Endometrium (tissue), 2 donors: ENCODE results near the gene P3H3.
A peak's percentile ranks its signal among the peaks of the same experiment; 100 is the strongest.
"Not testable (repeated sequence)": the region's sequence is repeated elsewhere in the genome, so short reads cannot be mapped to it uniquely, and the experiment has no call there.

Experiments used
- FAIRE-seq: peaks from 2 replicates; lab custom pipeline; 2012; peaks lifted over from hg19 to GRCh38; lab: Jason Lieb, UNC
- donor health status: control.
- donor health status: control.

The P3H3 gene

DNA sequence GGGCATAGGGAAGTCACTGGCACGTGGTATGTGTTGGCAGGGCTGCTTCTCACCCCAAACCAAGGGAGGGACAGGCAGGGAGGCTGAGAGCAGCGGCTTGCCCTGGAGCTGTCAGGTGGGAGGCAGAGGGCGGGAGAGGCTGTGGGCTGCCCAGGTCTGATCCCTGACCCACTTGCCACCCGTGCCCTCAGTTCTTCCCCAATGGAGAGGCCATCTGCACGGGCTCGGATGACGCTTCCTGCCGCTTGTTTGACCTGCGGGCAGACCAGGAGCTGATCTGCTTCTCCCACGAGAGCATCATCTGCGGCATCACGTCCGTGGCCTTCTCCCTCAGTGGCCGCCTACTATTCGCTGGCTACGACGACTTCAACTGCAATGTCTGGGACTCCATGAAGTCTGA is 17.2 kb downstream of the P3H3 start:
- FAIRE-seq, result no peak

DNA sequence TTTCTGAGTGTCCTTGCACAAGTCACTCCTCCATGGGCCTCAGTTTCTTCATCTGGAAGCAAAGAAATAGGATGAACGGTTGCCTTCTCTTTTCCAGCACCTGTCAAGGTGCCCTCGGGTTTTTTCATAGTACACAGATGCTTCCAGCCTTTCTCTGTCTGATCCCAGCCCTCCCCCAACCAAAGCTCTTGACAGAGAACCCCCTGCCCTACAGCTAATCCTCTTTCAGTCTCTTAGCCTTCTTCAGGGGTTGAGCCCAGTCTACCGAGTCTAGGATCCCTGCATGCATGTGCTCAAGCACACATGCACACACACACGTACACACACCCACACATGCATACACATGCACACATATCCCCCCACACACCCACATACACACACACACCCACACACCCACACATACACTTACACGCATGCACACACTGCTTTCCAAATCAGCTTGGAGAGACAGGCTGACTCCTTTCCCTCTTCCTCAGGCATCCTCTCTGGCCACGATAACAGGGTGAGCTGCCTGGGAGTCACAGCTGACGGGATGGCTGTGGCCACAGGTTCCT is 18.2 kb downstream of the P3H3 start:
- no peak for FAIRE-seq

DNA sequence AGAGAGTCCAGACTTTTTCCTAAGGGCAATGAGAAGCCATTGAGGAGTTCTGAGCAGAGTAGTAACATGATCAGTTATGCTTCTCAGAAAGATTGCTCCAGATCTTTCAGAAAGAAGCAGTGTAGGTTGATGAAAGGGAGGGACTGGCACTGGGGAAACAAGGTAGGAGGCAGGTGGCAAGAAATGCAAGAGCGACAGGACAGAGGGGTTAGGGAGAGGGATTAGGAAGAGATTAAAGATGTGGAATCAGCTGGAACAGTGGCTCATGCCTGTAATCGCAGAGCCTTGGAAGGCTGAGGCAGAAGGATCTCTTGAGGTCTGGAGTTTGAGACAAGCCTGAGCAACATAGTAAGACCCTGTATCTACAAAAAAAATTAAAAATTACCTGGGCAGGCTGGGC is 19.5 kb downstream of the P3H3 start:
- no peak for FAIRE-seq

DNA sequence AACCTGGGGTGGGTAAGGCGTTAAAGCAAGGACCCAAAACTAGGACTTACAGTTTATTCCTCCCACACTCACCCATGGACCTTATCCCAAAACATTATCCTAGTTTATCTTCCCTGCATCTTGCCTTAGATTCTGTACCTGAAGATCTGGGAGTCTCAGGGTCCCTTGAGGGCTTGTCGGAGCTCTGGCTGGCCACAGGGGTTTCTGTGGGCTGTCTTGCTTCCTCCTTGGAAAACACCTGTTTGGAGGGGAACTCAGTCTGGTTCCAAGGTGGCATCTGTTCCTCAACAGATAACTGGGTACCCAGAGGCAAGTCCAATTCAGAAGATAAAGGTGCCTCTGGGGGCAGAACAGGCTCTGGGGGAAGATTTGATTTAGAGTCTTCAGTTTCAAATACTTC is 21.2 kb downstream of the P3H3 start:
- no peak for FAIRE-seq

DNA sequence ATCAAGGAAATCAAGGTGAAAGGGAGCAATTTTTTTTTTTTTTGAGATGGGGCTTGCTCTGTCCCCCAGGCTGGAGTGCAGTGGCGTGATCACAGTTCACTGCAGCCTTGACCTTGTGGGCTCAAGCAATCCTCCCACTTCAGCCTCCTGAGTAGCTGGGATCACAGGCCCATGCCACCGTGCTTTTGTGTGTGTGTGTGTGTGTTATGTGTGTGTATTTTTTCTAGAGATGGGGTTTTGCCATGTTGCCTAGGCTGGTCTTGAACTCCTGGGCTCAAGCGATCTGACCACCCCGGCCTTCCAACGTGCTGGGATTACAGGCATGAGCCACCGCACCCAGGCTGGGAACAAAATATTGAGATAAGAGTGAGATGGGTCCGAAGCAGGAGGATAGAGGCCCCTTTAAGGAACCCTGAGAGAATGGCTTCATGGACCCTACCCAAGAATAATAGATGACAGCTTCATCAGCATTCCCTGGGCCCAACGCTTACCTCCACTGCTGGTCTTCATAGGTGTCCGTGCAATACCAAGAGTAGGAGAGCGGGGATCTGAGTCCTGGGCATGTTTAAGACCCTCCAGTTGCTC is 21.9 kb downstream of the P3H3 start:
- no peak for FAIRE-seq

DNA sequence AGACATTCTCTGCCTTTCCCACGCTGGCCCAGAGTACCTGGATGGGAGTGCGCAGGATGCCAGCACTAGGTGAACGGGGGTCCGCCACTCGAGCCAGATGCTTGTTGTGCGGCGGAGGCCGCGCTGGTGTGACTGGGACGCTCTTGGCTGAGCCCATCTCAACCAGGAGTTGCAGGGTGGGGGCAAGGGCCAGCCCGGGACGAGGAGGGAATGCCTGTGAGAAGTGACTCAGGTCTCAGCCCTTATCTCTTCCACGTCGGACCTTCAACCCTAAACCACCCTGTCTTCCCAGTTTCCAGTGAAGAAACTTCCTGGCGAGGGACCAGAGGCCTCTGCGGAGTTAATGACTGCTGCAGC is 22.6 kb downstream of the P3H3 start:
- no peak for FAIRE-seq

DNA sequence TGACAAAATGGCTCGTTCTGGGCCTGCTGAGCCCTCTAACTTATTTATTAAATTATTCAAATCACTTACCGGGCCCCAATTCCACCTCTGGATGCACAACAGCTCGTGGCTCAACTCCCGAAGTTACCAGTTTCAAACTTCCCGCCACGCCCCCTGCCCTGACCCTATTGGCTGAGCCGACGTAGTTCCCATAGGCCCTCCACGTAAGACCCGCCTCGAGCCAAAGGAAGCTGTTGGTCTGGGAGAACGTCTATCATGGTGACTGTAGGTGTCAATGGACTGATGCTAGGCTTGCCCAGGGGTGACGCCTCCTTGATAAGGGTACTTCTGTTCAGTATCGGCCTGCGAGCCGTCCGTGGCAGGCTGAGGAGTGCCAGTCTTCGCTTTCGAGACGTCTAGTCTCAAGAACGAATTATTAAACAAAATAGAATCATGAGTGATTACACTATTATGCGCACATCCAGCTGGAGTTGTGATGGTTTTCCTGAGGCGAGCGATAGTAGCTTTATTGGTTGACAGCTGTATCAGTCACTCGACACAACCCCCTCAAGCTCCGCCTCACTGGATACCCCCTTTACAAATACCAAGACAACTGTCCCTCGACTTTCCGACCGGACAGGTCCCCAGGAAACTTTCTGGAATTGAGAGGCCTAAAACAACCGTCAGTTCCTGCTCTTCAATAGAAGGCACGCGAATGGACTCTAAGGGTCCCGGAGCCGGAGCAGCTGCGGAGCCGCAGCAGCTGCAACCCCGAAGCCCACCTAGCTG is 23.1 kb downstream of the P3H3 start, which contains the start of gene CDCA3:
TSS of gene CDCA3 (minus strand) at position 134 of the 768 bp plus-strand sequence. CDS start 334 bp downstream, outside the sequence.
- peak; percentile 78 for FAIRE-seq

DNA sequence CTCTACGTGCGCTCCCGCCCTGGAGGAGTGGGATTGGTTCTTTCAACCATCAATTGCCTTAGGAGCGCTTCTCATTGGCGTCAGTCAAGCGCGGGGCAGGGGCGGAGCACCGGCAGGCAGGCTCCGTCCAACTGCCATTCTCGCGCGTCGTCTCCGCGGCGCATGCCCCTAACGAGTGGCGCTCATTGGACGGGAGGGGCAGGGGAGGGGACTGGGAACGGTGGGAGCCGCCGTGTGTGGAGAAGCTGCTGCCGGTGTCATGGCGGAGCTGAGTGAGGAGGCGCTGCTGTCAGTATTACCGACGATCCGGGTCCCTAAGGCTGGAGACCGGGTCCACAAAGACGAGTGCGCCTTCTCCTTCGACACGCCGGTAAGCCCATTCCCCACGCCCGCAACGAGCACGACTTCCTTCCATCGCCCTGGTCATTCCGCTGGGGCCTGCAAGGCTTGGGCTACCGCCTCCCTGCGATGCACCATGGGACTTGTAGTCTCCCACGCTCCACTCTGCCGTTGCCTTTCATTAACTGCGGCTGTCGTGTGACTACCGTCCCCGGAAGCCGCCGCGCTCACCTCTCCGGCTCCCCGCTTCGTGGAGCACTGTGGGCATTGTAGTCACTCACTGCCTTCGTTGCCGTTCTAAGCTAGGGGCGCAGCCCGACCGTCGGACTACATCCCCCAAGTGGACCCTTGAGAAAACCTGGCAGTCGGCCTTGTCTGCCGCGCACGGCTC is 23.9 kb downstream of the P3H3 start, which contains the start of gene USP5:
TSS of gene USP5 (plus strand) at position 230 of the 730 bp plus-strand sequence. CDS start at position 260, 30 bp downstream.
- FAIRE-seq, result peak; percentile 98

DNA sequence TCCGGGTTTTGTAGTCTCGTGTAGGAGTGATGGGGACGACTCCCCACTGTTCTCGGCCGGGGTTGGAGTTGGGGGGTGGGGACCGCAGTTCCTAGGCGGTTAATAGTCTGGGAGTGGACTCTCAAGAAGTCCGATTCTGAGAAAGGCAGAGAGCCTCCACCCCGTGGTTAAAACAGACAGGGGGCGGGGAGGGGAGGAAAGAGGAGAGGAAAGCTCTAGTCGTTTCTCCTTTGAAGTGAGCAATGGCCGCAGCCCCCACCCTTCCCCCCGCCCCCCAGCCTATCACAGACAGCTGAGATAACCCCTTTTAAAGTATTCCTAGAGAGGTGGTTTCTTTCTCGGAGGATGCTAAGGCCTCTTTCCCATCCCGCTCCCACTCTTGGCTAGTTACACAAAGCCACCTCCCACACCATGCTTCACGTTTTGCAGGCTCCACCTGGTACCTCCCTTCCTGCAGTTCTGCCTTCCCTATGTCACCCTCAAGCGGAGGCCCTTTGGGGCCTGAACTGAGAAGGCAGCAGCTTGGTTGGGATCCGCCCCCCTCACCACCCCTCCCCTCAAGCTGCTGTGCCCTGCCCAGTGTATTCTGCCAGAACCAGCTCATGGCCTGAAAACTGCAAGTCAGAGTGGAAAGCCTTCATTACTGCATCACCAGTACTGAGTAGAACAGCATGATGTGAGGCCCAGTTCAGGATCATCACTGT is 24.6 kb downstream of the P3H3 start:
- FAIRE-seq, result no peak

DNA sequence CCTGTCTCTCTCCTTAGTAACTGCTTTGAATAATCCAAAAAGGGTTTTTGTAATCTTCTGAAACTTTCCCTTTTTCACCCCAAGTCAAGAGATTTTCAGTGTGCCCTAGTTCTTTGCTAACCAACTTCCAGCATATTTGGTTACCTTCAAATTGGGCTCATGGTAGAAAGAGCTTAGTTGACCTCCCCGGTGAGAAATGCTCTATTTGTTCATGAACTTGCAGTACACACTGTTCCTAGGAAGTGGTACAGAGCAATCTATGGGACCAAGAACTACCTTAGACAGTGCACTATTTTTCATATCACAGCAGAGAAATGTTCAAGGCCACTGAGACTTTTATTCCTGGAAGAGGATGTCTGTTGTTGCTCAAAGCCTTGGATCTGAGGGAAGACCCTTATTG is 25.4 kb downstream of the P3H3 start:
- no peak for FAIRE-seq

DNA sequence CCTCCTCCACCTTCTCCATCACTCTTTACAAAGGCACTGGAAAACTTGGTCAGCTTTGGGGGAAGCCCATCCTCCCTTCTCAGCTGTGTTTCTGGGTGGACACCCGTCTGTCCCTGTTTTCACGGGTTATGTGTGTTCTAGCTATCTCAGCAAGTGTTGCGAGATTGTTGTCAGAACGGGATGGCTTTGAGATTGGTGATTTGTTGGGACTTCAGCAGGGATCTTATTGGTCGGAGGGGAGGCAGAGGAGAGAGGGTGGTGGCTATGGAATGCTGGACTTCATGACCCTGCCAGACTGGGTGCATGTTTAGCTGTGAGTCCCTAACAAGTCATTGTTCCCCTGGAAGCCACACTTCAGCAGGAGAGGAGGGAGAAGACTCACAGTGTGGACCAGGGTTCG is 25.8 kb downstream of the P3H3 start:
- FAIRE-seq, result no peak

DNA sequence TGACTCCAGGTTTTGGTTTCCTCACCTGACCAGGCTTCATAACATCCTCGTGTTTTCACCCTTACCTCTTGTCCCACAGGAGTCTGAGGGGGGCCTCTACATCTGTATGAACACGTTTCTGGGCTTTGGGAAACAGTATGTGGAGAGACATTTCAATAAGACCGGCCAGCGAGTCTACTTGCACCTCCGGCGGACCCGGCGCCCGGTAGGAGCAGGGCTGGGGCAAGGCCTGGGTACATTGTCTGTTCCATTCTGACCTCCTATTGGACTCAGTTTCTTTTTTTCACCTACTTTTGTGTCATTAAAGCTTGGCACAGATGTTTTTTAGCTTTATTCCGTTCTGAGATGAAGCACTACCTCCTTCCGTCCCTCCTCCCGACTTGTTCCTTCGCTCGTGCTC is 27.1 kb downstream of the P3H3 start:
- no peak for FAIRE-seq

DNA sequence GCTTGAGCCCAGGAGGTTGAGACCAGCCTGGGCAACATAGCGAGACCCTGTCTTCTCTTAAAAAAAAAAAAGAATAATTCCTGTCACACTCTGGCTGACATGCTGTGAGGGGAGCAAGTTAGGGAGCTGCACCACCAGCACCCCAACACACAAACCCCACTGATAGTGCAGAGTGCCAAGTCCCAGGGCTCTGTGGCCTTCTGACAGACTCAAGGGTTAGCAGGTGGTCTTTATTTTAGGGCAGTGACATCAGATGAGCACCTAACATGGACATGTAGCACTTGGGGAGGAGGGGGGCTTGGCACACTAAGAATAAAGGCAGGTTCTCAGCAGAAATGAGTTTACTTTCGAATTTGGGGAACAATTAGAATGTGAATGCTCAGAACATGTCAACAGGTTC is 30.6 kb downstream of the P3H3 start:
- FAIRE-seq, result no peak

DNA sequence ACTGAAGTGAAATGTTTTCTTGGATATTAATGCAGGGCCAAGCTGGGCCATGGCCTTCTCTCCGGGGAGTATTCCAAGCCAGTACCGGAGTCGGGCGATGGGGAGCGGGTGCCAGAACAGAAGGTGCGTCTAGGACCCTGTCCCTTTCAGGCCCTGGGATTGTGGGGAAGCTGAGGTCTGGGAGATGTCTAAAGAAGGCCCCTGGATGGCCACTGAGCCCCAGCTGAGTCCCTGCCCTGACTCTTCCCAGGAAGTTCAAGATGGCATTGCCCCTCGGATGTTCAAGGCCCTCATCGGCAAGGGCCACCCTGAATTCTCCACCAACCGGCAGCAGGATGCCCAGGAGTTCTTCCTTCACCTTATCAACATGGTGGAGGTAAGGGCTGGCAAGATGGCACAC is 31.9 kb downstream of the P3H3 start:
- FAIRE-seq, result no peak

DNA sequence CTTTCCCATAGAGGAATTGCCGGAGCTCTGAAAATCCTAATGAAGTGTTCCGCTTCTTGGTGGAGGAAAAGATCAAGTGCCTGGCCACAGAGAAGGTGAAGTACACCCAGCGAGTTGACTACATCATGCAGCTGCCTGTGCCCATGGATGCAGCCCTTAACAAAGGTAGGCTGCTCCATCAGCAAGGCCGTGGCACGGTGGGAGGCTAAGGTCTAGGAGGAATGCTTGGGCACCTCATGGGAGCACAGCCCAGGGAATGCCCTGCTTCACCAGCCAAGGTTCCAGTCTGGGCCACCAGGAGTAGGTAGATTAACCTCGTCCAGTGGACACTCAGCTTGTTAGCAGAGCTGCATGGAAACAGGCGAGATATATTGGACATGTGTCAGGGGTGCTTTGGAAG is 32.7 kb downstream of the P3H3 start:
- no peak for FAIRE-seq

DNA sequence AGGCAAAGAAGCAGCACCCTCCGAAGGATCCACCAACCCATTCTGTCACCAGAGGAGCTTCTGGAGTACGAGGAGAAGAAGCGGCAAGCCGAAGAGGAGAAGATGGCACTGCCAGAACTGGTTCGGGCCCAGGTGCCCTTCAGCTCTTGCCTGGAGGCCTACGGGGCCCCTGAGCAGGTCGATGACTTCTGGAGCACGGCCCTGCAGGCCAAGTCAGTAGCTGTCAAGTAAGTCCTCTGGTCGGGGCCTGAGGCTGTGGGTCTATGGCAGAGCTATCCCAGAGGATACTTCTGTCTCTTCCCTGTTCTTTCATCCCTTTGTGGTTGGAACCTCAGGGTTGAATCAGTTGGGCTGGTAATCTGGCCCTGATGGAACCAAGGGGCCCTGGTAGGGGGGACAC is 33.2 kb downstream of the P3H3 start:
- no peak for FAIRE-seq

DNA sequence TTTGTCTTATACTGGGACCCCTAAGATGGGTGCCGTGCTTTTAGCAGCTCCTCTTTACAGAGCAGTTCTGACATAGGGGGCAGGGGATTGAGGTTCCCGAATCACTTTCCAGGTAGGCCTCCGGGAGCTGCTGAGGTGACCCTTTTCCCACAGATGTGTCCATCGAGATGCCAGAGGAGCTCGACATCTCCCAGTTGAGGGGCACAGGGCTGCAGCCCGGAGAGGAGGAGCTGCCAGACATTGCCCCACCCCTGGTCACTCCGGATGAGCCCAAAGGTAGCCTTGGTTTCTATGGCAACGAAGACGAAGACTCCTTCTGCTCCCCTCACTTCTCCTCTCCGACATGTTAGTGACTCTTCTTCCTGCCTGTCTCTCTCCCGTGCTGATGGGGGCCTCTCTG is 34.8 kb downstream of the P3H3 start:
- no peak for FAIRE-seq

DNA sequence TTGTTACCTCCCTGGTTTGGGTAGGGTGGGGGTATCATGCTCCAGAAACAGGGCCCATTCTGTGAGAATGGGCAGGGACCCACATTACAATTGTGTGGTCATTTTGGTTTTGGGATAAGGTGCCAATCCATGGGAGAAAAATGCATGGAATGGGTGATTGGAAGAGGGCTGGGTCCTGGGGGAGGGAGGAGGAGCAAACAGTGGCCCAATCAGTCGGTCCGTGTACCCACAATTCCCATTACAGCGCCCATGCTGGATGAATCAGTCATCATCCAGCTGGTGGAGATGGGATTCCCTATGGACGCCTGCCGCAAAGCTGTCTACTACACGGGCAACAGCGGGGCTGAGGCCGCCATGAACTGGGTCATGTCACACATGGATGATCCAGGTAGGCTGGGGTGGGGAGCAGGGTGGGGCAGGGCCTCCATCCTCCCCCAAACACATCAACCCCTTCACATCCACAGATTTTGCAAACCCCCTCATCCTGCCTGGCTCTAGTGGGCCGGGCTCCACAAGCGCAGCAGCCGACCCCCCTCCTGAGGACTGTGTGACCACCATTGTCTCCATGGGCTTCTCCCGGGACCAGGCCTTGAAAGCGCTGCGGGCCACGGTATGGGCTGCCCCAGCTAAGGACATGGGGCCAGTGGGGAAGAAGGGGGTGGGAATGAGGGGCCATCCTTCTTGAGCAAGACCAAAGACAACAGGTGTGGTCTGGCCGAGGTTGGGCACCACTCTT is 35.5 kb downstream of the P3H3 start:
- no peak for FAIRE-seq

DNA sequence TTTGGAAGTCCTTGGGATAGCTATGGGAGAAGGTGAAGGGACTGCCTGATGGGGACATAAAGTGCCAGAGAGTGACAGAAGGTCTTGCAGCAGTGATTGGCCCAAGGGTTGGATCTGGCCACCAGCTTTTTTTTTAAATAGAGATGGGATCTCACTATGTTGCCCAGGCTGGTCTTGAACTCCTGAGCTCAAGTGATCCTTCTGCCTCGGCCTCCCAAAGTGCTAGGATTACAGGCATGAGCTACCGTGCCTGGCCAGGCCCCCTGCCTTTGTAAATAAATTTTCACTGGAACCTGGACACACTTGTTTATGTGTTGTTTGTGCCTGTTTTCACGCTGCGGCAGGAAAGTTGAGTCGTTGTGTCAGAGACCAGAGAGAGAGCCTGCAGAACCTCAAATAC is 37.1 kb downstream of the P3H3 start:
- FAIRE-seq, result not testable (repeated sequence)

DNA sequence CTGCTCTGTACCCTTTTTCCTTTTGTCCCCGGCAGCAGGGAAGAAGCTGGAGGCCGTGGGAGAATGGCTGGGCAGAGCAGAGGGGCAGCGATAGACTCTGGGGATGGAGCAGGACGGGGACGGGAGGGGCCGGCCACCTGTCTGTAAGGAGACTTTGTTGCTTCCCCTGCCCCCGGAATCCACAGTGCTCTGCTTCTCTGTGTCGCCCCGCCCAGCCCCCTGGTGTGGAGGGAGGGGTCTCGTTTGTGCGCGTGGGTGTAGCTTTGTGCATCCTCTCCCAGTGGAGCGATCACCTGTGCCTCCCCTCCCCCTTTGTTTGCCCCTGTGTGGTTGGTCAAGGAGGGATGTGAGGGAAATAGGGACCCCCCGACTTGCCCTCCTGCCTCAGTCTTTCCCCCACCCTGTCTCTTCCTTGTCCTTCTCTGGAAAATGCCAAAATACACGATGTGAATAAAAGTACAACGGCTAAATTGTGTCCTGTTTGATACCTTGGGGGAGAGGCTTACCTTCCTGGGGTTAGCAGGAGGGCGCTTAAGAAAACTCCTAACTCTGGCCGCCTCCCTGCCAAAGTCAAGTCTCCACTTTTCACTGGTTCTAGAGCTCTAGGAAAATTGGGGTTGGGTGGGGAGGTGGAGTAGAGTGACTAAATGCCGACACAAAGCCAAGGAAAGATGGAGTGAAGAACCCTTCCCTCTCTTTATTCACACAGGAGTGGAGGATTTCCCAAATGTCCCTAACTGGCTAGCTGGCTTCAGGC is 38.1 kb downstream of the P3H3 start:
- FAIRE-seq, result no peak

DNA sequence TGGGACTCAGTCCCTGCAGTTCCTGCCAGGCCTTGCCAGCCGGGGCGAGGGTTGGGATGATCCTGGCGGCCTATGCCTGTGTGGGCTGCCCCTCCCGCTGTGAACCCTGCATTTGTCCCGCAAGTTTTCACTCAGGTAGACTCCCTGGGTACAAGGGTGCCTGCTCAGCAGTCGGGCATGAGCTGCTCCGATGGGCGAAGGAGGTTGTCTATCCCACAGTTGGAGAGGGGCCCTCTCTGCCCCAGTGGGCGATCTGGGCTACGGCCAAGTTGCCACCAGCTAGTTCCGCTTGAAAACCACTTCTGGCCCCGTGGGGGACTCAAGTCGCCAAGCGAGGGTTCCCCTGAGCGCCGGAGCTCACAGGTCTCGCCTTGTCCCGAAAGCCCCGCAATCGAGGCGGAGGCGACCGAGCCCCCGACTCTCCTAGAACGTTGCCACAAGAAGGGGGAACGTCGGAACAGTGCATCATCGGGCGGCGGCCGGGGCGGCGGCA is 38.8 kb downstream of the P3H3 start:
- no peak for FAIRE-seq
